Ishikawa (cell line): ENCODE measurements around the gene MXRA8.
A peak's percentile ranks its signal among the peaks of the same experiment; 100 is the strongest.

Experiments used
- CREB1 ChIP-seq: IDR thresholded peaks from 2 replicates; pipeline ENCODE4 v1.6.1; 2012; ENCODE audit warnings: low read depth
- EP300 ChIP-seq: IDR thresholded peaks from 2 replicates; pipeline ENCODE4 v1.6.1; 2012; ENCODE audit warnings: borderline replicate concordance
- FOXM1 ChIP-seq: IDR thresholded peaks from 2 replicates; pipeline ENCODE4 v1.6.1; 2012; ENCODE audit warnings: low read depth, borderline replicate concordance
- RAD21 ChIP-seq: IDR thresholded peaks from 2 replicates; pipeline ENCODE4 v1.6.1; 2012; ENCODE audit warnings: low read depth
- TAF1 ChIP-seq: IDR thresholded peaks from 2 replicates; pipeline ENCODE4 v1.6.1; 2012; ENCODE audit warnings: low read depth, mild to moderate bottlenecking
- TCF12 ChIP-seq: IDR thresholded peaks from 2 replicates; pipeline ENCODE4 v1.6.1; 2012; ENCODE audit warnings: low read depth
- TEAD4 ChIP-seq: IDR thresholded peaks from 2 replicates; pipeline ENCODE4 v1.6.1; 2012
- YY1 ChIP-seq: IDR thresholded peaks from 2 replicates; pipeline ENCODE4 v1.6.1; 2012; ENCODE audit warnings: low read depth
- TF ChIP-seq, protein P1 (sequence below): IDR thresholded peaks from 2 replicates; pipeline ENCODE4 v1.6.1; 2012; ENCODE audit warnings: low read depth, mild to moderate bottlenecking
- TF ChIP-seq, protein P2 (sequence below): IDR thresholded peaks from 2 replicates; pipeline ENCODE4 v1.6.1; 2012

- TF ChIP-seq RAD21 = no peak
- TF ChIP-seq TCF12 = no peak; the same call in 1 of the 2 replicates
- TF ChIP-seq EP300 = peak; percentile 49
- TF ChIP-seq TAF1 = peak; percentile 56
- TF ChIP-seq, protein P1, sequence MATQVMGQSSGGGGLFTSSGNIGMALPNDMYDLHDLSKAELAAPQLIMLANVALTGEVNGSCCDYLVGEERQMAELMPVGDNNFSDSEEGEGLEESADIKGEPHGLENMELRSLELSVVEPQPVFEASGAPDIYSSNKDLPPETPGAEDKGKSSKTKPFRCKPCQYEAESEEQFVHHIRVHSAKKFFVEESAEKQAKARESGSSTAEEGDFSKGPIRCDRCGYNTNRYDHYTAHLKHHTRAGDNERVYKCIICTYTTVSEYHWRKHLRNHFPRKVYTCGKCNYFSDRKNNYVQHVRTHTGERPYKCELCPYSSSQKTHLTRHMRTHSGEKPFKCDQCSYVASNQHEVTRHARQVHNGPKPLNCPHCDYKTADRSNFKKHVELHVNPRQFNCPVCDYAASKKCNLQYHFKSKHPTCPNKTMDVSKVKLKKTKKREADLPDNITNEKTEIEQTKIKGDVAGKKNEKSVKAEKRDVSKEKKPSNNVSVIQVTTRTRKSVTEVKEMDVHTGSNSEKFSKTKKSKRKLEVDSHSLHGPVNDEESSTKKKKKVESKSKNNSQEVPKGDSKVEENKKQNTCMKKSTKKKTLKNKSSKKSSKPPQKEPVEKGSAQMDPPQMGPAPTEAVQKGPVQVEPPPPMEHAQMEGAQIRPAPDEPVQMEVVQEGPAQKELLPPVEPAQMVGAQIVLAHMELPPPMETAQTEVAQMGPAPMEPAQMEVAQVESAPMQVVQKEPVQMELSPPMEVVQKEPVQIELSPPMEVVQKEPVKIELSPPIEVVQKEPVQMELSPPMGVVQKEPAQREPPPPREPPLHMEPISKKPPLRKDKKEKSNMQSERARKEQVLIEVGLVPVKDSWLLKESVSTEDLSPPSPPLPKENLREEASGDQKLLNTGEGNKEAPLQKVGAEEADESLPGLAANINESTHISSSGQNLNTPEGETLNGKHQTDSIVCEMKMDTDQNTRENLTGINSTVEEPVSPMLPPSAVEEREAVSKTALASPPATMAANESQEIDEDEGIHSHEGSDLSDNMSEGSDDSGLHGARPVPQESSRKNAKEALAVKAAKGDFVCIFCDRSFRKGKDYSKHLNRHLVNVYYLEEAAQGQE = no peak
- TF ChIP-seq CREB1 = 0 out of 2 replicates have a peak, but pooled peaks have one; percentile 15
- TF ChIP-seq, protein P2, sequence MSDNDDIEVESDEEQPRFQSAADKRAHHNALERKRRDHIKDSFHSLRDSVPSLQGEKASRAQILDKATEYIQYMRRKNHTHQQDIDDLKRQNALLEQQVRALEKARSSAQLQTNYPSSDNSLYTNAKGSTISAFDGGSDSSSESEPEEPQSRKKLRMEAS = peak; percentile 84
- TF ChIP-seq YY1 = peak; percentile 78
- TF ChIP-seq TEAD4 = peak; percentile 53
- TF ChIP-seq FOXM1 = no peak
These were observed 50.2 kb downstream of the MXRA8 start, which contains the start of the genes ACAP3 and PUSL1 for GRCh38 chr1:1307923-1308755.
